Measurements from ENCODE around the gene FKBP8. TPM values are rescaled to one million over a fixed set of nuclear protein-coding genes. Genes with fewer than 3 reads are reported as not detected.

The FKBP8 gene
- total RNA-seq, 4 donors from 2014 or later, result 248 to 285 (median 263) TPM

DNA sequence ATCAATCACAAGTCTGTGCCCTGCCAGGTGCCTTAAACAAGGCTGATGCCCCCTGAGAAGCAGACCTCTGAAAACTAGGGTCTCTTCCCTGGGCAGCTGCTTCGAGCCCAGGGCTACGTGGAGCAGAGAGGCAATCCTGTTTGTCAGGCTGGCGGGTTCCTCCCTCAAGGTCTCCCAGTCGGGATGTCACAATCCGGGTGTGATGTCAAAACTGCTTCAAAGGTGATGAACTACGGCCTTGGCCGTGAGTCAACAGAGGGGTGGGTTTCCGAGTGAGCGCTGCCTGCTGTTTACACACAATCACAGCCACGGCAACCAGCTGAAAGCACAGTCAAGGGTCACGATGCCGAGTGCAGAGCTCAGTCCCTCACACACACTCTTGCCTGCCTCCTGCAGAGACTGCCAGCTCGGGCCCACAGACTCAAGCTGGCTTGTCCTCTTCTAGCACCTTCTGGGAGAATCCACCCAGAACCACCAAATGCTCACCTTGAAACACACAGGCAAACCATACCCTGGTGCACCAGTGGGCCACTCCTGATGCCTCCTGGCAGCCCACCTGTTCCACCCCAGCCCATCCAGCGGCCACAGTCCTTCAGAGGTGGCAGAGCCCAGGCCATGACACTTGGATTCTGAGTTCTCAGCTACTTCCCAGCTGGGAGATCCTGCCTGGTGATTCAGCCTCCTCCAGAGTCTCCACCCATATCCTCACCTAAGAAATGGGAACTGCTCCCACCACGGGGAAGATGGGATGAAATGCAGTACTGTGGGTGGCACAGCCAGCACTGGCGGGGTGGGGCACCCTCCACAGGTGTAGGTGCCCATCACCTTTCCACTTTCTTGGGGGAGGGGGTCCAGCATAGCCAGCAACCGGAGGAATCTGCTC lies 28.3 kb downstream of the FKBP8 start:
- peak; percentile 47 to 93 for DNase-seq (ENCODE audit: low spot score in 2 of 2)
- no peak overlapping the region for H3K4me3 ChIP-seq (ENCODE audit: low read depth, poor library complexity, severe bottlenecking)
- TF ChIP-seq, protein P1, sequence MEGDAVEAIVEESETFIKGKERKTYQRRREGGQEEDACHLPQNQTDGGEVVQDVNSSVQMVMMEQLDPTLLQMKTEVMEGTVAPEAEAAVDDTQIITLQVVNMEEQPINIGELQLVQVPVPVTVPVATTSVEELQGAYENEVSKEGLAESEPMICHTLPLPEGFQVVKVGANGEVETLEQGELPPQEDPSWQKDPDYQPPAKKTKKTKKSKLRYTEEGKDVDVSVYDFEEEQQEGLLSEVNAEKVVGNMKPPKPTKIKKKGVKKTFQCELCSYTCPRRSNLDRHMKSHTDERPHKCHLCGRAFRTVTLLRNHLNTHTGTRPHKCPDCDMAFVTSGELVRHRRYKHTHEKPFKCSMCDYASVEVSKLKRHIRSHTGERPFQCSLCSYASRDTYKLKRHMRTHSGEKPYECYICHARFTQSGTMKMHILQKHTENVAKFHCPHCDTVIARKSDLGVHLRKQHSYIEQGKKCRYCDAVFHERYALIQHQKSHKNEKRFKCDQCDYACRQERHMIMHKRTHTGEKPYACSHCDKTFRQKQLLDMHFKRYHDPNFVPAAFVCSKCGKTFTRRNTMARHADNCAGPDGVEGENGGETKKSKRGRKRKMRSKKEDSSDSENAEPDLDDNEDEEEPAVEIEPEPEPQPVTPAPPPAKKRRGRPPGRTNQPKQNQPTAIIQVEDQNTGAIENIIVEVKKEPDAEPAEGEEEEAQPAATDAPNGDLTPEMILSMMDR (IDR thresholded peaks at IDR 0.05), result peak in 1 of 3 donors; percentile 89
- TF ChIP-seq POLR2A (IDR thresholded peaks at IDR 0.05), result no peak
- WGBS, 2 donors, result 47 to 54% methylated on average over 15 to 17 of the region's 17 CpGs
- intact Hi-C loops (cut with DNase I; ENCODE audit: low total_unique reads), result no loop called here

DNA sequence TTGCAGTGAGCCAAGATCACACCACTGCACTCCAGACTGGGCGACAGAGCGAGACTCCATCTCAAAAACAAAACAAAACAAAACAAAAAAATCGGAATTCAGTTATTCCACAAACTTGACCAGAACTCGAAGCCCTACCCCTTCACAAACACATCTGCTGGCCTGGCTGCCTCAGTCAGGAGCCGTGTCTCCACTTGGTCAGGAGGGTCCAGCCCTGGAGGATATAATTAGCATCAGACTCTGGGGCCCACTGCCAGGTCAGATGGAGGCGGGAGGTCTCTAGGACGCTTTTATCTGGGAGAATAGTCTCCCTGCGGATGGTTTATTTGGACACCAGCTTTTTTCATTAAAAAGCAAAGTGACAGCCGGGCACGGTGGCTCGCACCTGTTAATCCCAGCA lies 29.5 kb downstream of the FKBP8 start:
- intact Hi-C loops (cut with DNase I; ENCODE audit: low total_unique reads), result no loop called here
- no peak for TF ChIP-seq POLR2A (IDR thresholded peaks at IDR 0.05)
- TF ChIP-seq, protein P1 (IDR thresholded peaks at IDR 0.05), result no peak
- no peak overlapping the region for H3K4me3 ChIP-seq (ENCODE audit: low read depth, poor library complexity, severe bottlenecking)
- 74 to 84% methylated on average over 11 of the region's 11 CpGs for whole genome bisulfite sequencing, 2 donors
- DNase-seq (ENCODE audit: low spot score in 2 of 2), result peak in 1 of 2 donors; percentile 49

DNA sequence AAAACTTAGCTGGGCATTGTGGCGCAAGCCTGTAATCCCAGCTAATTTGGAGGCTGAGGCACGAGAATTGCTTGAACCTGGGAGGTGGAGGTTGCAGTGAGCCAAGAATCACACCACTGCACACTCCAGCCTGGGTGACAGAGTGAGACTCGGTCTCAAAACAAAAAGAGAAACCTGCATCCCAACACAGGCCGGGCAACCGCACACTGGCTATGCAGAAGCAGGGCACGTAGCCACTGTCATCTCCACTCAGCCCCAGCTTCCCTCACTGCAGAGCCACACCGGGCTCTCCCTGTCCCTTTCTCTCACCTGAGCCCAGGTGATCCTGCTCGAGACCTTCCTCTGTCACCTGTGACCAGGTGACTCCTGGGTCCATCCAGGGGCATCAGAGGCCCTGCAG lies 33.2 kb downstream of the FKBP8 start:
- TF ChIP-seq, protein P1 (IDR thresholded peaks at IDR 0.05), result no peak
- TF ChIP-seq POLR2A (IDR thresholded peaks at IDR 0.05), result no peak
- no peak overlapping the region for H3K4me3 ChIP-seq (ENCODE audit: low read depth, poor library complexity, severe bottlenecking)
- 94 to 96% methylated on average over 8 of the region's 8 CpGs for WGBS, 2 donors
- no peak for DNase-seq (ENCODE audit: low spot score in 2 of 2)
- intact Hi-C loops (cut with DNase I; ENCODE audit: low total_unique reads), result no loop called here

DNA sequence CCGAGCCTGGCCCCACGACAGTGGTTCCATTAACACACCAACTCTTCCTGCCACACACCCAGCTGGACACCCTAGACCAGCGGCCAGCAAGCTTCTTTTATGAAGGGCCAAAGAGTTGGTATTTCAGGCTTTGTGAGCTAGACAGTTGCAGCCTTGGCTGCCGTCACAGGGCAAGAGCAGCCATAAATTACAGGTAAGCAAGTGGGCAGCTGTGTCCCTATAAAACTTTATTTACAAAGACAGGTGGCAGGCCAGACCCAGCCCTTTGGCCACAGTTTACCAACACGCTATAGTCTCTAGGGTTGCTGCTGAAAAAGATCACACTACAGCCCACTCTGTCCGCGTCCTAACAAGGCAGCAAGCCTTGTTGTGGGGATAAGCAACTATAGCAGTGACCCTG lies 34.8 kb downstream of the FKBP8 start:
- DNase-seq (ENCODE audit: low spot score in 2 of 2), result no peak
- 94 to 95% methylated on average over 7 of the region's 7 CpGs for WGBS, 2 donors
- no peak overlapping the region for H3K4me3 ChIP-seq (ENCODE audit: low read depth, poor library complexity, severe bottlenecking)
- intact Hi-C loops (cut with DNase I; ENCODE audit: low total_unique reads), result no loop called here
- TF ChIP-seq, protein P1 (IDR thresholded peaks at IDR 0.05), result no peak
- no peak for TF ChIP-seq POLR2A (IDR thresholded peaks at IDR 0.05)

DNA sequence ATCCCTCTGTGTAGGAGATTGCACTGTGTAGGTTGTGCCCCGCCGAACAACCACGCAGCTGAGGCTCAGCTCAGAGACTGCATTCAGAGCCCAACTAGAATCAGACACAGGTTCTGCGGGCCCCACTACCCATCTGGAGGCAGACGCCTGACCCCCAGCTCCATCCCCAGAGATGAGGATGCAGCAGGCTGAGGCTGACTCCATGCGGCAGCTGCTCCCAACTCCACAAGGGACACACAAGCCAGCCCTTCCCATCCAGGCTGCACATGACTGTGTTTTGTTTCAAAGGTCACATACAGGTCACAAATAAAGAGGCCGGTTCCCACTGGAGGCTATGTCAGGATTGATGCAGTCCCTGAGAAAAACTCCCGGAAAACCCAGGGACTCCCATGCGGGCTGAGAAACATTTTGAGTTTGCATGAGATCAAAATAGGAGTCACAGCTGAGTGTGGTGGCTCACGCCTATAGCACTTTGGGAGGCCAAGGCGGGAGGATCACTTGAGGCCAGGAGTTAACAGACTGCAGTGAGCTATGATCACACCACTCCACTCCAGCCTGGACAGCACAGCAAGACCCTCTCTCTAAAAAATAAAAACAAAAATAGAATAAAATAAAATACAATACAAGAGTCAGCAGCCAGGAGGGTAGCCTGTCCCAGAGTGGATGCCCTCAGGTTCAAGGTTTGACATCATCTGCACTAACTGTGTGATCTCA lies 35.5 kb downstream of the FKBP8 start:
- 68 to 82% methylated on average over 11 of the region's 11 CpGs for WGBS, 2 donors
- intact Hi-C loops (cut with DNase I; ENCODE audit: low total_unique reads), result no loop called here
- TF ChIP-seq, protein P1 (IDR thresholded peaks at IDR 0.05), result no peak
- no peak for TF ChIP-seq POLR2A (IDR thresholded peaks at IDR 0.05)
- no peak overlapping the region for H3K4me3 ChIP-seq (ENCODE audit: low read depth, poor library complexity, severe bottlenecking)
- DNase-seq (ENCODE audit: low spot score in 2 of 2), result no peak

Data from lower leg skin (tissue), 4 donors.